IPS DF 4.7 (cell line): ENCODE data around the gene RBP4.

Experiments
- DNase-seq: peaks from one replicate; pipeline ENCODE4 v3.0.0-alpha.2; 2013; ENCODE audit warnings: low spot score; ENCODE audit errors: extremely low read depth

The RBP4 gene

DNA sequence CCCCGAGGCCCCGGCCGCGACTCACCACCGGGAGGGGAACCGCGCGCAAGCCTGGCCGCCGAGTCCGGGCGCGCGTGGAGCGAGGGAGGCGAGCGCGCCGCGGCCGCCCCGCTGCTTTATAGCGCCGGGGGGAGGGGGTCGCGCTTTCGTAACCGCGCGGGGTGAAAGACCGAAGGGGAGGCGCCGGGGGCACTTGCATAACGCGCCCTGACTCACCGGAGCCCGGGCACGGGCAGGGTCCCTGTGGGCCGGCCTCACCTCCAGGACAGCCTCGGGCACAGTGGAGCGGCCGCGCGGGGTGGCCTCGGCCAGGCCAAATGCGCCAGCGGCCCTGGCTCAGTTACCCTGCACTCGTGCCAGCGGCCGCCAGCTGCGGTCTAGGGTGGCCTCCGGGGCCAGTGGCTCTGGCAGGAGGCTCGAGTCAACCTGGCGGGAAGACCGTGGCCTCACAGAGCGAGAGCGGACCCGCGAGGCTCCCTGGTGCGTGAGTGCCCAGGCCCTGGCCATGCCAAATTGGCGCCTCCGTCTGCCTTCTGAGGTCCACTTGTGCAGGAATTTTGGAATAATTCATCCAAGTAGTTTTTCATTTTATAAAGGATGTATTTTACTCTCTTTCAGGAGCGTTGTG is at the start of gene RBP4:
Gene RBP4, minus strand, starts transcription at position 90 of the 628 bp plus-strand sequence. CDS start 207 bp downstream, outside the sequence.
- DNase-seq, result no peak

DNA sequence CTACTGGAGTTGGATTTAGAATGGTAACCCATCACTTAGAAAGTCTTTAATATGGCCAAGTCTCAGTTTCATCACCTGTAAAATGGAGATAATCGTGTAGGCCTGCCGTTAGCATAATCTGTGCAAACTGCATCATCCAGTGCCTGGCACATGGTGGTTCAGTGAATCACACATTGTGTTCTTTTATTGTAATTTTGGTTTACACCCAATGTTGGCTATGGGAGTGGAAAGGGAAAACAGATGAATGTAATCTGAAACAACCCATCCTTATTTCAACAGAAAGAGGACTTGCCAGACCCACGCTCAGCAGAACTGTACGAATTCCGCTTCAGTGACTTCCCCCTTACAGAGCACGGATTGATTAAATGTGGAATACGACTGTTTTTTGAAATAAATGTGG is 38.8 kb upstream of the RBP4 start:
- DNase-seq, result no peak

DNA sequence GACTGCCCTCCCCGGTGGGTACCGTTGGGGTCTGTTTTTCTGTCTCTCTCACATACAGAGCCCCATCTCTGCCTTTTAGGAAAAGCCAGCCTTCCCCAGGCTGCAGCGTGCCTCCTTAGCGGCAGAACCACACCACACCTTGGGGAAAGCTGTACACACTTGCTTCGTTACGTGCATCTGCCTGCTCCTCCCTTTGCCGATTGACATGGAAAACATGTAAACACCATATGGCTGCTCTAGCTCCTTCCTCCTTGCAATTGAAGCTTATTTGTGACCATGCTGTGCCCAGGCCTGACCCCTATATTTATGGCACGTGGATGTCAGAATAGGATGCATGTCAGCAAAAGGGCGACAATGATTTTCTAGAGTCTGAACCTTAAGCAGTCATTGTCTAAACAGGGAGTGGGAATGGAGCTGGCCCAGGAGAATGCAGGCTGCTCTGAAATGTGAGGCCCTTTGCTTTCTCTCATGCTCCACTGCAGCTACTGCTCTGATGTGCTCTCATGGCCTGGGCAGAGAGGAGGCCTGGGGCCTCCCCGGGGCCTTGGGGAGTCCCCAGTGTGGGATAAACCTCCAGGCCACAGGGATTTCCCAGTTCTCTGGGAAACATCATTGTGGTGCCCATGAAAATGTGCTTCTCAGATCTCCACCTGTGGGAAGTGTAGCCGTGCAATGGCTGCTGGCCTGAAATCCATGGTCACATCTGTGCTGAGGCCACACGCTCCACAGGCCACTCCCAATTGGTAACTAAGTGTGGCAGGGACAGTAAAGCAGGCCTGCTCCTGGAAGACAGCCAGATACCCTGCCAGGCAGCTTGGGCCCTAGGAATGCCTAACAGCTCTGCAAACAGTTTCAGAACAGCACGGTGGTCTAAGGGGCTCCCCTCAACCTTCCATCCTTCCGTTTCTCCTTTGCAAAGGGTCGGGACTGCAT is 29.9 kb upstream of the RBP4 start:
- DNase-seq, result no peak

DNA sequence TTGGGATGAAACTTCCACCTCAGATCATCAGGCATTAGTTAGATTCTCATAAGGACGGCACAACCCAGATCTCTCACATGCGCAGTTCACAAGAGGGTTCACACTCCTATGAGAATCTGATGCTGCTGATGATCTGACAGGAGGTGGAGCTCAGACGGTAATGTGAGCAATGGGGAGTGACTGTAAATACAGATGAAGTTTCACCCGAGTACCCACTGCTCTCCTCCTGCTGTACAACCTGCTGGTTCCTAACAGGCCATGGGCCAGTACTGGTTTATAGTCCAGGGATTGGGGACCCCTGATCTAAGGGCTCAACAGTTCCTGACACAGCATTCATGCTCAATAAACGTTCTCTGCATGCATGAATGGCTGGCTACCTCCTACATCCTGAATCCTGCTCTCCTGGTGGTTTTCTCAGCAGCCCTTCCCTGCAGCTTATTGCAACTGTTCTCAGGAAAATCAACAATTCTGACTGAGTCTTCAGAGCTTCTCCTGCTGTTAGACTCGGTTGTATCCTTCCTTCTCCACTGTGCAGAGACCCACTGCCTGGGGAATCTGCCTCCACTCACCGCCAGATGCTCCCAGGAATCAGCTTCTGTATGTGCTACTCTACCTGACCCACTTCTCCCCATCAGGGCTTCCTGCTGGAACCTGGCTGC is 28.7 kb upstream of the RBP4 start:
- DNase-seq, result no peak

DNA sequence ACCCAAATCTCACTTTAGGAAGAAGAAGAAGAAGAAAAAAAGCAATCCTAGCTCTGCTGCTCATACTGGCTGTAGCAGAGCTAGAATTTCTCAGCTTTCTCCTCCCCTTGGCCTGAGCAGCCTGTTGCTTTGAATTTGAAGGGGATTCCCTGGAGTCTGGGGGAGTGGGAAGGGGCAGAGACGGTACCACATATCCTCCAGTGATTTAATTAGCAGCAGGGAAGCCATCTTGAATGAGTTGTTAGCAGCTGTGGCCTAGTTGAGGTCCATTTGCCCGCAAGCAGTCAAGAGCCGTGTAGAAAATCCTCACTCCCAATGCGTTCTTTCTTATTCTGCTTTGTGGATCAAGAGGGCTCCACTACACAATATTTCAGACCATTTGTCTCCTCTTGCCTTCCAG is 27.8 kb upstream of the RBP4 start:
- no peak for DNase-seq

DNA sequence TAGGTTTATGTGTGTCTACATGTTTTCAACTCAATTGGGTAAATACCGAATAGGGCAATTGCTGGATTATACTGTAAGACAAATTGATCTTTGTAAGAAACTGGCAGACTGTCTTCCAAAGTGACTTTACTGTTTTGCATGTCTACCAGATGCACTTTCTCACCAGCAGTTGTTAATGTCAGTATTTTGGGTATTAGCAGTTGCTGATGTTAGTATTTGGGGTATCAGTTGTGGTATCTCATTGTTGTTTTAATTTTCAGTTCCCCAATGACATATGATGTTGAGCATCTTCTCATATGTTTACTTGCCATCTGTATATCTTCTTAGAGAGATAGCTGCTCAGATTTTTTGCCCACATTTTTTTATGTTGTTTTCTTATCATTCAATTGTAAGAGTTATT is 21.9 kb upstream of the RBP4 start:
- no peak for DNase-seq

DNA sequence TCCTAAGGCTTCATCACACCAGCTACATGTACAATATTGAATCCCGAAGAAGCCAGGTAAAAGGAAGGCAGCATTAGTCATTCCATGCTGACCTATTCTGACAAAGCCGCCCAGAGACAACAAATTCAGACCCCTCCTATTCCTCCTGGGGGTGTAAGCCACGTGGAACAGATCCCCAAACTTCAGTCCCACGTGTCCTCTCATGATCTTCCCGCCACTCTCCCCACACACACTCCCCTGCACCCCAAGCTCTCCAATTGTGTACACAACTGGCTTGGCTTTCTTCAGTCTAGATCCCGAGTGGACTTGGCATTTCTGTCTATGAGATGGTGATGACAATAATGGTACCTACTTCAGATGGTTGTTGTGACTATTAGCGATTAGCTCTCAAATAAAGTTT is 19.9 kb upstream of the RBP4 start:
- DNase-seq, result no peak

DNA sequence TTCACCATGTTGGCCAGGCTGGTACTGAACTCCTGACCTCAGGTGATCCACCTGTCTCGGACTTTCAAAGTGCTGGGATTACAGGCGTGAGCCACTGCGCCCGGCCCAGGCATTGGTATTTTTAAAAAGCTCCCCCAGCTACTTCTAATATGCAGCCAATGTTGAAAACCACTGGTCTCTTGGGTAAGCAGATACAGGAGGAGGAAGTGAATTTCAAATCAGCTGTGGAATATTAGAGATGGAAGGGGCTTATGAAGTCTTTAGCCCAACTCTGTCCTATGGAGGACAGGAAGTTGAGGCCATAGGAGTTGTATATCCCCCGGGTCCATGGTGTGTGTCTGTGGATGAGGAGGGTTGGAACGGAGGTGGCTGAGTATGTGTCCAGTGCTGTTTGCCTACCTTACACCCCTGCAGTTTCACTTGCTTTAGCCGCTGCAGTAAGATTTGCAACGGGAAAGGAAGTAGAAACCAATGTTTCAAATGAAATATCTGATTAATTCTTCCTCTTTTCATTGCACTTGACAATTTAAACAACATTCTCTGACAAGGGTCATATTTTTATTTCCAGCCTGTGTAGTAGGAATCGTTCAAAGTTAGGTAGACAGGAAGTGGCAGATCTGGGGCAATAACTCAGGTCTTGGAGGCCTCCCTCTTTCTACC is 14.7 kb upstream of the RBP4 start:
- no peak for DNase-seq

DNA sequence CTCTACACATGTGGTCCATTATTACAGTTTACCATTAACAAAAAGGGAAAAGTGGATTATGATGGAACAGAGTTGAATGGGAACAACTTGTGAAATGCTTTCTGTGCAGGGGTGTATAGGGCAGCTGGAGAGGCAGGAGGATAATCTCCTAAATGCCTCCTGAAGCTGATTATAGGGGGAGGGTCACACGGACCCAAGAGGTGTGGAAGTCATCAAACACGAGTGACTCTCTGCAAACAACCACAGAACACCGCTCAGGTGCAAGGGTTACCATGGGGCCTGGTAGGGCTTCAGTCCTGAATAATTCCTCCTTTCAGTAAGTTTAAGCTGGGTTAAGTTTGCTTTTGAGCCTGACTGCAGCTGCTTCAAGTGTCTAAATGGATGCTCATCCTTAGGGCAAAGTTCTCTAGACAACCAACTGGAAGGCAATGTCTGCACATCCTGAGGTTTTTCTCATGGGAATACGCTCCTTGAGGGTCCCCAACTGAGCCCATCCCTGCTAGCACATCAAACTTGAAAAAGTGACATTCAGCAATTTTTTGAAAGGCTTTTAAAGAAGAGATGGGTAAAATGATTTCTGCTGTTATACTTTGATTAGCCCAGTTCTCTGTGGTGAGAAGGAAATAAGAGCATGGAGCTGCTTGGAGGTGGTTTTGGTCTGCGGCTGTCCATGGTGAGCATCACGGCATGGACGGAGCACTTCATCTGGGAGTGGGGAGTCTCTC is 13.2 kb upstream of the RBP4 start:
- DNase-seq, result no peak

DNA sequence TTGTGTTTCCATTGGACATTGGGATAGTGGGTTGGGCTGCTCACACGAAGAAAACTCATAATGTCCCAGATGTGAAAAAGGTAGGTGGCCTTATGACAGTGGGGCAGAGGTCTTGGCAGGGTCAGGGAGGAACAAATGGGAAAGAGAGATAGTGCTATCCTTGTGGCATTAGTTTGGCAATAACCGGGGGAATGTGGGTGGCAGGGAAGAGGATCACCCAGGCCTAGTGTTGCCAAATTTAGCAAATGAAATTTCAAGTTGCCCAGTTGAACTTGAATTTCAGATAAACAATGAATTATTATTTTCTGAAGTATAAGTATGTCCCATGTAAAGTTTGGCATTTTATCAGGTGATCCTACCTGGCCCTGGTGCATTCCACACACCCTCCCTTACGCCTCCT is 12.1 kb upstream of the RBP4 start:
- no peak for DNase-seq

DNA sequence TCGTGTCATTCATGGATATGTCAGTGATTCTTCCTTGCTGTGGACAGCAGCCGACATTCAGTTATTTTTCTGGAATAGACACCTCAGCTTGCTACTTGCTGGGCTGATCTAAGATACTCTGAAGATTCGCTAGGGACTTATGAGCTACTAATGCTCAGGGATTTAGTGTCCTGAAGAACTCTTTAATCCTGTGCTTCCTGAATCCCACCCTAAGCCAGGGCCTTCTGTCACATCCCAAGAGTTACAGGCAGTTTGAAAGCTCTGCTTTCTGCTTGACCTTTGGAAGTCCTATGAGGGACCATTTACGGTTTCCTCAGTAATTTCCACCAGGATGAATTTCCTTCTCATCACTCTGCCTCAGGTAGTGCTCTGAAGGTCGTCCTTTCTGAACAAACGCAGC is 11.3 kb upstream of the RBP4 start, which contains the start of gene PDE6C:
Gene PDE6C, plus strand, starts transcription at position 227 of the 400 bp plus-strand sequence. CDS start 189 bp downstream, outside the sequence.
- no peak for DNase-seq

DNA sequence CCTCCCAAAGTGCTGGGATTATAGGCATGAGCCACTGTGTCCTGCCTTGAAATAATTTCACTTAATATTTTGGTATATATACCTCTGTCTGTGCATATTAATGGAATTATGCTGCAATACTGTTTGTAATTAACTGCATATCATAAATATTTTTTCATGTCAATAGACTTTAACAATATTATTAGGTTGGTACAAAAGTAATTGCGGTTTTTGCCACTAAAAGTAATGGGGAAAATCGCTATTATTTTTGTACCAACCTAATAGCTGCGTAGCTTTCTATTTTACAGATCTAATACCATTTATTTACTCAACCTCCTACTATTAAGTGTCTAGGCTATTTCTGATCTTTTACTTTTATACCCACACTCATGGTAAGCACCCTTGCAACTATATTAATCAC is 7.4 kb upstream of the RBP4 start:
- no peak for DNase-seq

DNA sequence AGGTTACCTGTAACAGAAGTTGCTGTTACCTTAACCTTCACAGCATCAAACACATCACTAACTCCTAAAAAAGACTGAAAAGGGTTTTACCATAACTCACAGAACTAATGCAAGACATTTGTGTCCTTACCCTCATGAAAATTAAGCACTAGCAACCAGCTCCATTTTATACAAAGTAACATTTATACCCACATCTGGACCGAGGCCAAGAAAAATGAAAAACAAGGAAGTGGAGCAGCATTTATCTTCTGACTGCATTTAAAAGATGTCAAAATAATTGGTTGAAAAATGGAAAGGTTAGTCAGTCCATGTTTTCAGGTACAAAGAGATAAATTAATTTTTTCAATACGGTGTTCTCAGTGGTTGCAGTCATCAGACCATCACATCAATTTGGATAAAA is 3.1 kb upstream of the RBP4 start:
- no peak for DNase-seq

DNA sequence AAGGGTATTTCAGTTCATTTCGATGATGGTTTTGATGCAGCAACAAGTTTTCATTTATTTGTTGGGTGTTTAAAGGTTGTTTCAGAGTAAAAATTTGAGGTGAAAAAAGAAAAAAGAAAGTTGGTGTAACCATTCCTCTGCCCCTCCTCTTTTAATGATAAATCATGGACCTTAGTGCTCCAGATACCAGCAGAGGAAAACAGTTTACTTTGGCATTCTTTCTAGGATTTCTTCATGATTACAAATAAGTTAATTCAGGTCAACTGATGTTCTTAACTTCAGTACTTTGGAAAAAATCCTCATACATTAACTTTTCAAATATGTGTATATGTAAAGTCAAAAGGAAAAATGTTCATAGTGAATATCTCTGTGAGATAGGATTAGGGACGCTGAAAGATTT is 2.0 kb upstream of the RBP4 start:
- no peak for DNase-seq

DNA sequence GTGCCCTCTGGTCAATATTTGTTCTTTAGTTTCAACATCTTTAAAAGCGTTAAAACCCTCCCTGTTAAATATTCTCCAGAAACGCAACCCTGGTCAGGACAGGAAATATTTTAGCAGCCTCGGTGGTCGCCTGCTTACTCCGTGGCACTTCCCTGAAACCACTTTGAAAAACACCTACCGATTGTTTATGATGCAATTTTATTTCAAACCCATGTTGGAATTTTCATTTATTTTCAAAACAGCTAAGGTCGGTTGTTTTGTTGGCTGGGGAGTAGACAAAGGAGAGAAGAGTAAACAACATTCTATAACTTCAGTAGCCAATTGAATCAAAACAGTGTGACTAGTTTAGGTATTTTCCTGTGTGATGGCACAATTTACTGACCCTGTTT is 733 bp upstream of the RBP4 start:
- DNase-seq, result no peak

DNA sequence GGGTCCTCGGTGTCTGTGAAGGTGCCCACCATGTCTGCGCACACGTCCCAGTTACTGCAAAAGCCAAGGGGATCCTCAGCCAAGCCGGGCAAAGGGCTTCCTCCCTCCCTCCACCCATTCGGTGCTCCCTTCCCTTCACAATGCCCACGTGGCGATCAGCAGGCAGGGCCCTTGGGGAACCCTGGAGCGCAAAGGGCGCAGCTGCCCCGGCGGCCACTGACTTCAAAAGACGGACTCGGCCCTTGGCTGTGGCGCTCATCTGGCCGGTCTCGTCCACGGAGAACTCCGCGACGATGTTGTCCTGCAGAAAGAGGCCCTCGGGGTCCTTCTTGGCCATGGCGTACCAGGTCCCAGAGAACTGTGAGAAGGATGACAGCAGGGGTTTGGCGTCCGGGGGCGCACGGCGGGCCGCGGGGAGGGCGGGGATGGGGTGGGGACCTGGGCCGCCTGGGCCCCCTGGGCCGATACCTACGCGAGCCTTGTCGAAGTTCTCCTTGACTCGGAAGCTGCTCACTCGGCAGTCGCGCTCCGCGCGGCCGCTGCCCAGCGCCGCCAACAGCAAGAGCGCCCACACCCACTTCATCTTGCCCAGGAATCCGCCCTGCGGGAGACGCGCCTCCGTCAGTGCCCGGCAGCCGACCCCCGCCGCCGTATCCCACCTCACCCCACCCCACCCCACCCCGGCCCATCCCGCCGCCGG is 439 bp downstream of the RBP4 start:
- no peak for DNase-seq

DNA sequence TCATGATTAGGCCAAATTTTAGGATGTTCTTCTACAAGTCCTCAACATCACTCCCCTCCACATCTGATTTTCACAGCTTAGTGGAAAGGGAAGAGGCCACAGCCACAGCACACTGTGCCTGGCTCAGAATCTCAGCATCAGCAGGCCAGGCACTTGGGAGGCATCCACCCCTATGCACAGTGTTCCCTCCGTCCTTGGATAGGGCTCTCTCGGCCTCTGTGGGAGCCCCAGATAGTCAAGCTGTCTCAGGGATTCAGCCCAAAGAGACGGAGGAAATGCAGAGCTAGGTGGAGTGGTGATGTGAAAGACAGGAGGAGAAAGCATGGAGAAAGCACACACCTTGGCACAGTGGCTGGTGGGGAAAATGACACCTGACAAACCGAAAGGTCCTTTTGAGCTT is 1.3 kb downstream of the RBP4 start:
- DNase-seq, result no peak

DNA sequence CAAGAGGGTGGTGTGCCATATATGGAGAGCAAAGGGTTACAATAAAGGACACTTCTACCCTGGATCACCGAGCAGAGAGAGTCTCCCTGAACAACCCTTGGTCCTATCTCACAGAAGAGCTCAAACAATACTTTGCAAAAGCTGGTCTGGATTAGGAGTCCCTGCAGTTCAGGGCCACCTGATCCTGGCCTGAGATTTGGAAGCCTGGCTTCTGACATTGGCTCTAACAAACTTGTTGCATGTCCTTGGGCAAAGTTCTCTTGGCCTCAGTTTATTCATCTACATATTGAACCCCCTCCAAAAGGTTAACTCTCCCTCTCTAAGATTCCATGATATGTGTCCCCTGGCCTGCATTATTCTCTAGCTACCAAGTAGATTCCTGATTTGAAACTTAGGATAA is 1.7 kb downstream of the RBP4 start:
- DNase-seq, result no peak

DNA sequence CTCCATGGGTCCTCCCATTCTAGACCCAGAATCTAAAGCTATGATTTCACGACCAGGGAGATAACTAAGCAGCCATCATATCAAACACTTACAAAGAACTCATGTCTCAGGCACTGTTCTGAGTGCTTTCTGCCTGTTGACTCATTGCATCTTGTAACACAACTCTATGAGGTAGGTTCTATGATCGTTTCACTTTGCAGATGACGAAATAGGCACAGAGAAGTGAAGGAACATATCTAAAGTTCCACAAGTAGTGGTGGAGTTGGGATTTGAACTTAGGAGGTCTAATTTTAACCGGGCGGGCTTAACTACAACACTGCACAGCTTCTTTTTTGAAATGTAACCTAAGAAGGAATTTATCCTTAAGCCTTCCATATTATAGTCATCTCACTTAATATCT is 2.9 kb downstream of the RBP4 start:
- no peak for DNase-seq

DNA sequence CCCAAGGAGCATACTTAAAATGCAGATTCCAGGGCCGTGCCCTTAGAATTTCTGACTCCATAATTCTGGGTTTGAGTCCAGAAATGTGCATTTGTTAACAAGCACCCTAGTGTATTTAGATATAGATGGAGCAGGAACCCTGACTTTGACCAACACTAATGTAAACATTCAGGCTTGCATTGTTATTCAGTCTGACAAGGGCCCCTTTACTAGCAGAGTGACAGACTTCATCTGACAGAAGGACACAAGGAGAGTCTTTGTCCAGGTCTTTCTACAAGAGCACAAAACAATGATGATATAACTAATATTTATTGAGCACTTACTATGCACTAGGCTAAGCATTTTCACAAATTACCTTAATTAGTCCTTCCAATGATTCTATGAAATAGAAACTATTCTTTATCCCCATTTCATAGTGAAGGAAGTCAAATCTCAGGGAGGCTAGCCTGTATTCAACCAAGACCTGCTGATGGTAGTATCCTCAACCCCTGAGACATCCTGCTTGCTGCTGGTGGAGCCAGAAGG is 3.9 kb downstream of the RBP4 start:
- DNase-seq, result no peak
